D721Med (cell line): ENCODE results near the gene SAG.
"Not testable (repeated sequence)": the region's sequence is repeated elsewhere in the genome, so short reads cannot be mapped to it uniquely, and the experiment has no call there.

Experiments
- DNase-seq: peaks from one replicate; pipeline ENCODE4 v3.0.0; 2011; ENCODE audit warnings: low spot score; ENCODE audit not compliant: insufficient read length
- FAIRE-seq: peaks from 2 replicates; lab custom pipeline; 2011; peaks lifted over from hg19 to GRCh38; lab: Jason Lieb, UNC
- TF ChIP-seq, protein P1 (sequence below): IDR thresholded peaks from 2 replicates; pipeline ENCODE4 v1.5.1; 2012; ENCODE audit warnings: mild to moderate bottlenecking, control low read depth; ENCODE audit not compliant: insufficient read depth; ENCODE audit errors: missing control alignments

SAG gene

DNA sequence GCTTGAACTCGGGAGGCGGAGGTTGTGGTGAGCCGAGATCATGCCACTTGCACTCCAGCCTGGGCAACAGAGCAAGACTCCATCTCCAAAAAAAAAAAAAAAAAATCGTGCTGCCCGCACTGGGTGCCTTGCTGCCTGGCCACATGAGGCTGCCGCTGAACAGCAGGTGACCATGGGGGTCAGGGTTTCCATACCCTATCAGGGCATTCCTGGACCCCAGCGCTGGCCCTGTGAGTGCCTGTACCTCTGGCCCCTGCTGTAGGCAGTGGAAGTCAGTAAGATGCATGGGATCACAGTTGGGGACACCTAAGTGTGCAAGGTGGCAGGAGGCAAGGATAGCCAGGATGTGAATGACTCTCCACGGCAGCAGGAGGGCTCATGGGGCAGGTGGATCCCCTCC, 18.9 kb downstream of the SAG start:
- TF ChIP-seq, protein P1, sequence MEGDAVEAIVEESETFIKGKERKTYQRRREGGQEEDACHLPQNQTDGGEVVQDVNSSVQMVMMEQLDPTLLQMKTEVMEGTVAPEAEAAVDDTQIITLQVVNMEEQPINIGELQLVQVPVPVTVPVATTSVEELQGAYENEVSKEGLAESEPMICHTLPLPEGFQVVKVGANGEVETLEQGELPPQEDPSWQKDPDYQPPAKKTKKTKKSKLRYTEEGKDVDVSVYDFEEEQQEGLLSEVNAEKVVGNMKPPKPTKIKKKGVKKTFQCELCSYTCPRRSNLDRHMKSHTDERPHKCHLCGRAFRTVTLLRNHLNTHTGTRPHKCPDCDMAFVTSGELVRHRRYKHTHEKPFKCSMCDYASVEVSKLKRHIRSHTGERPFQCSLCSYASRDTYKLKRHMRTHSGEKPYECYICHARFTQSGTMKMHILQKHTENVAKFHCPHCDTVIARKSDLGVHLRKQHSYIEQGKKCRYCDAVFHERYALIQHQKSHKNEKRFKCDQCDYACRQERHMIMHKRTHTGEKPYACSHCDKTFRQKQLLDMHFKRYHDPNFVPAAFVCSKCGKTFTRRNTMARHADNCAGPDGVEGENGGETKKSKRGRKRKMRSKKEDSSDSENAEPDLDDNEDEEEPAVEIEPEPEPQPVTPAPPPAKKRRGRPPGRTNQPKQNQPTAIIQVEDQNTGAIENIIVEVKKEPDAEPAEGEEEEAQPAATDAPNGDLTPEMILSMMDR: no peak
- DNase-seq: no peak
- no peak for FAIRE-seq

DNA sequence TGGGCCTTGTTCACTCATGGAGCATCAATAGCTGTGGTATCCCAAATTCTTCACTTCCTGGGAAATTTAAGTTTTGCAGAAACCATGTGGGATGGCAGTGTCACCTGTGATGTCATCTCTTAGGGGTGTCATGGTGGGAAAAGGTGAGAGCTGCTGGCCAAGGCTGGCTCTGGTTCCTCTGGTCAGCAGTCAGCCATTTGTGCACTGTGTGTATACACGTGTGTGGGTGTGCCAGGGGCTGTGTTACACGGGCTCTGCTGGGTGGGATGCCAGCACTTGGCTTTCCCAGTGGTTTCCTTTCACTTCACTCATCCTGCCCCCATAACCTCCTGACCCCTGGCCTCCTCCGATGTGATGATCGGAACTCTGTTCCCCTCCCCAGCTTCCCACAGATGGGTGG, 21.3 kb downstream of the SAG start:
- no peak for DNase-seq
- no peak for FAIRE-seq
- TF ChIP-seq, protein P1: no peak

DNA sequence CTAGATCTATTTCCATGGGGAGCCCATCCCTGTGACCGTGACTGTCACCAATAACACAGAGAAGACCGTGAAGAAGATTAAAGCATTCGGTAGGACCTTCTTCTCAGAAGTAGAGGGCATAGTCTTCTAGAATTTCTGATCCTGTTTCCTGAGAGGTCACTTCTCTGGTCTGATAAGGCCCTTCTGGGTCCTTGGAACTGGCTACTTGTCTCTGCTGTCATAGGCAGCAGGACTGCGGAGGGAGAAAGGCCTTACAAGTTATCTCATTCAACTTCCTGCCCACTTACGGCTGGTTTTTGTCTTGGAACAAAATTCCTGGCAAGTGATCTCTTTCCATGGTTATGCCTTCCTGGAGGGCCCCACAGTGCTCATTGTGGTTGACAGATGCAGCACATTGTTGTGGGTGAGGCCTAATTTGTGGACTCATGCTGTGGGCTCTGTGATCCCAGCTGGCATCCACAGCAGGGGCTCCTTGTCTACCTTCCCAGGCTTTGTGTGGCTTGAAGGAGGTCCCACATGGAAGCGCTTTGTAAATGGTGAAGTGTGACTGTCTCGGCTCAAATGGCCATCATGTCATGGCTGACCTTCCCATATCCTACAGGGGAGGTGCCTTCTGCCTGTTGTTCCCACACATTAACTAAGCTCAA, 22.0 kb downstream of the SAG start:
- DNase-seq (no peak), FAIRE-seq (no peak)
- TF ChIP-seq, protein P1: no peak

DNA sequence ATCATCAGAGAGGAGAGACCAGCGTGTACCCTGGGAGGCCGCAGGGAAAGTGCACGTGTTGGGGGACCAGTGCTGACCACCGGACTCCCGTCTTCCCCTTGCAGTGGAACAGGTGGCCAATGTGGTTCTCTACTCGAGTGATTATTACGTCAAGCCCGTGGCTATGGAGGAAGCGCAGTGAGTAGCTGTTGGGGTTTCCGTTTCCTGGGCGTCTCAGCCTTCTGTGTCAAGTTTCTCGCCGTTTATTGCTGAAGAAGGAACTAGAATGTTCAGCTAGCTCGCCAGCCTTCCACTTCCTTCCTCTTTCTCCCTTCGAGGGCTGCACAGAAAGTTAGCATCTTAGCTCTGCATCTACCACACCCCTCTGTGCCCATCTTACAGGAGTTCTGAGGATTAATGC, 23.9 kb downstream of the SAG start:
- TF ChIP-seq, protein P1: no peak
- no peak for FAIRE-seq
- no peak for DNase-seq

DNA sequence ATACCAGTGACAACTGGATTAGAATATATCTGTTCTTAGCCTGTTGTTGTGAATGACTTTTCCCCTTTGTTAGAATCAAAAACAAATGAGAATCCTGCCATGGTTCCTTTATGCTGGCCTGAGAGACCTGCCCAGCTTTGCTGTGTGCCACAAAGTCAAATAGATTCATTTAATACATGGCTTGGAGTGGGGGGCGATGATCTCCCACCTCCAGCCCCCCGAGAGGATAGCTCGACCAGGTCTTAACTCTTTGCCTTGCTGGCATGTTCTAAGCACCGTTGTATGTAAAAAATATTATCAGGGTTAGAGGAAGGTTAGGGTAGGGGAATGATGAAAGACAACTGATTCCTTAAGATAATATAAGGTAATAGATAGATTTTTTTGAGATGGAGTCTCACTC, 24.5 kb downstream of the SAG start:
- TF ChIP-seq, protein P1: no peak
- DNase-seq (no peak), FAIRE-seq (no peak)

DNA sequence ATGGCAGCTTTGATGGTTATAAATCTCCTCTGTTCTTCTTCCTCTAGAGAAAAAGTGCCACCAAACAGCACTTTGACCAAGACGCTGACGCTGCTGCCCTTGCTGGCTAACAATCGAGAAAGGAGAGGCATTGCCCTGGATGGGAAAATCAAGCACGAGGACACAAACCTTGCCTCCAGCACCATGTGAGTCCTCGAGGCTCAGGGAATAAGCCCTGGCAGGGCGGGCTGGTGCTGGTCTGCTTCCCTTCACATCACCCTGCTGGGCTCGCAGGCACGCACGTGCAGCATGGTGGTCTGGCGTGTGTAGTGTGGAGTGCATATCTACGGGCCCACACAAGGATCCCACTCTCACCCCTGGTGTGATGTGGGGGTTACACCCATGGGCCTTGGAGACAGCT, 27.3 kb downstream of the SAG start:
- DNase-seq: no peak
- no peak for FAIRE-seq
- TF ChIP-seq, protein P1: no peak

DNA sequence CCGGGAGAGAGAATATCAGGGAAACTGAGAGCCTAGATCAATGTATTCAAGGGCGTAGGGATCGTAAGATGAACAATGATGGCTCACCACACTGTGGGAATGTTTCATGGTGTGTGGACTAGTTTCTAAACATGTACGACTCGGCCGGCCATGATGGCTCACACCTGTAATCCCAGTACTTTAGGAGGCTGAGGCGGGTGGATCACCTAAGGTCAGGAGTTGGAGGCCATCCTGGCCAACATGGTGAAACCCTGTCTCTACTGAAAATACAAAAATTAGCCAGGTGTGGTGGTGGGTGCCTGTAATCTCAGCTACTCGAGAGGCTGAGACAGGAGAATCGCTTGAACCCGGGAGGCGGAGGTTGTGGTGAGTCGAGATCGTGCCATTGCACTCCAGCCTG, 28.5 kb downstream of the SAG start:
- not testable (repeated sequence) for DNase-seq, FAIRE-seq

DNA sequence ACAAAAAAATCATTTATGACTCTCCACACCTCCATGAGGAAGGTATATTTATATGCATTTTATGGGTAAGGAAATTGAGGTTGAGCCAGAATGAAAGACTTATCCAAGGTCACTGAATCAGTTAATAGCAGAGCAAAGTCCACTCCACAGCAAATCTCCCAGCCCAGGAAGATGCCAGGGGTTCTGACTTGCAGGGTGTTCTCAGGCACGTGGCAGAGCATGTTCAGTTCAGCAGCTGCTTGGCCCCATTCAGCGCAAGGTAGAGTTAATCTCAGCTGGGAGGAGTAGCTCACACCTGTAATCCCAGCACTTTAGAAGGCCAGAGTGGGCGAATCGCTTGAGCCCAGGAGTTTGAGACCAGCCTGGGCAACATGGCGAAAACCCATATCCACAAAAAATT, 28.9 kb downstream of the SAG start:
- no peak for DNase-seq
- TF ChIP-seq, protein P1: no peak
- no peak for FAIRE-seq
